Measurements from ENCODE around the gene C2orf68. TPM values are rescaled to one million over a fixed set of nuclear protein-coding genes. Genes with fewer than 3 reads are reported as not detected.
"Not testable (repeated sequence)": the region's sequence is repeated elsewhere in the genome, so short reads cannot be mapped to it uniquely, and the experiment has no call there.

Gene C2orf68
- total RNA-seq, 1 donor from 2014 or later, result 9.3 TPM

GRCh38 chr2:85583667-85584353 is 28.1 kb downstream of the C2orf68 start:
- no peak for DNase-seq (ENCODE audit: extremely low read depth, low read depth, low spot score)

- no peak for DNase-seq (ENCODE audit: extremely low read depth, low read depth, low spot score)
Measured at GRCh38 chr2:85582492-85582891, 29.4 kb downstream of the C2orf68 start.

GRCh38 chr2:85580206-85580605 is 31.7 kb downstream of the C2orf68 start:
- DNase-seq (ENCODE audit: extremely low read depth, low read depth, low spot score), result no peak

- DNase-seq (ENCODE audit: extremely low read depth, low read depth, low spot score), result no peak
Measured at GRCh38 chr2:85579266-85579935, 32.5 kb downstream of the C2orf68 start.

- no peak for DNase-seq (ENCODE audit: extremely low read depth, low read depth, low spot score)
Measured at GRCh38 chr2:85578243-85579180, 33.4 kb downstream of the C2orf68 start.

GRCh38 chr2:85577386-85578242 is 34.3 kb downstream of the C2orf68 start, which contains the start of gene VAMP8:
Gene VAMP8 (plus strand): TSS chr2:85577586. CDS start chr2:85577647, 61 bp downstream.
- no peak for DNase-seq (ENCODE audit: extremely low read depth, low read depth, low spot score)

- no peak for DNase-seq (ENCODE audit: extremely low read depth, low read depth, low spot score)
Measured at GRCh38 chr2:85577063-85577385, 34.8 kb downstream of the C2orf68 start.

- no peak for DNase-seq (ENCODE audit: extremely low read depth, low read depth, low spot score)
Measured at GRCh38 chr2:85575739-85576138, 36.1 kb downstream of the C2orf68 start.

GRCh38 chr2:85566265-85566664 is 45.6 kb downstream of the C2orf68 start:
- no peak for DNase-seq (ENCODE audit: extremely low read depth, low read depth, low spot score)

GRCh38 chr2:85564144-85564563 is 47.7 kb downstream of the C2orf68 start:
- DNase-seq (ENCODE audit: extremely low read depth, low read depth, low spot score), result no peak

GRCh38 chr2:85561280-85562212 is 50.3 kb downstream of the C2orf68 start, which contains the start of gene GGCX:
Gene GGCX (minus strand): TSS chr2:85561493. CDS start chr2:85561428, 65 bp downstream.
- no peak for DNase-seq (ENCODE audit: extremely low read depth, low read depth, low spot score)

- no peak for DNase-seq (ENCODE audit: extremely low read depth, low read depth, low spot score)
Measured at GRCh38 chr2:85560812-85561279, 51.0 kb downstream of the C2orf68 start.

- DNase-seq (ENCODE audit: extremely low read depth, low read depth, low spot score), result not testable (repeated sequence)
Measured at GRCh38 chr2:85560403-85560726, 51.5 kb downstream of the C2orf68 start.

- DNase-seq (ENCODE audit: extremely low read depth, low read depth, low spot score), result no peak
Measured at GRCh38 chr2:85558160-85558559, 53.7 kb downstream of the C2orf68 start.

GRCh38 chr2:85557130-85557529 is 54.7 kb downstream of the C2orf68 start:
- DNase-seq (ENCODE audit: extremely low read depth, low read depth, low spot score), result no peak
